ENCODE results near the gene PLXNA2. TPM values are rescaled to one million over a fixed set of nuclear protein-coding genes. Genes with fewer than 3 reads are reported as not detected.

Gene PLXNA2
- total RNA-seq, 1 donor from 2014 or later, result 14.4 TPM

DNA sequence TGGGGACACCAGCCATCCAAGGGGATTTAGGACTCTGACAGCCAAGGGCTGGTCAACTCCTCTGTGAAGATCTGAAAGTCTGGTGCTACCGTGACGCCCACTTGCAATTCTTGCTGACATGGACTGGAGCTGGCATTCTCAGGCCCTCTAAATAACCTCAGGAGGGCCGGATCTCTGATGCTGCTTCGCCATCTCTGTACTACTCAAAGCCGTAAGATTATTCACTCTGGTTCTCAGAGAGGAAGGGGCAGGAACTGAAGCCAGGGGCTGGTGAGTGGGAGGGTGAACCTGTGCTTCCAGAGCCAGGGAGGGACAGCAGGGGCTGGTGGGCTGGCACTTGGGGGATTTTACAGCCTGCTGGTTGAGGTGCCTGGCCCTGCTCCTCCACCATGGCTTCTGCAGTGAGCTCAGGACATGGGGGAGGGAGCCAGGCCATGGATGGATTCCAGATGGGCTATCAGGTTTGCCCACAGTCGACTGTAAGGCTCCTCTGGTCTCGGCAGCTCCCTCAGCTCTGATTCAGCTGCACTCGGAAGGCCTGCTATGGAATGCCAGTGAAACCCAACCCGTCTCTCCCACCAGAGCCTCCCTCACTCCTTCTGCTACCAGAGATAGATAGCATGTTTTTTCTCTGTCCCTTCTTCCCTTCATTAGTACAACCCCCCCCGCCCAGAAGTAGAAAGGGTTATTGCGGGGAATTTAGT is 84.5 kb downstream of the PLXNA2 start:
- no peak for DNase-seq
- ATAC-seq (ENCODE audit: poor library complexity), result peak; percentile 24
- intact Hi-C loops (cut with DNase I), result no loop called here

GRCh38 chr1:208158640-208159554 is 85.3 kb downstream of the PLXNA2 start:
- ATAC-seq (ENCODE audit: poor library complexity), result no peak
- intact Hi-C loops (cut with DNase I), result no loop called here
- DNase-seq, result no peak

DNA sequence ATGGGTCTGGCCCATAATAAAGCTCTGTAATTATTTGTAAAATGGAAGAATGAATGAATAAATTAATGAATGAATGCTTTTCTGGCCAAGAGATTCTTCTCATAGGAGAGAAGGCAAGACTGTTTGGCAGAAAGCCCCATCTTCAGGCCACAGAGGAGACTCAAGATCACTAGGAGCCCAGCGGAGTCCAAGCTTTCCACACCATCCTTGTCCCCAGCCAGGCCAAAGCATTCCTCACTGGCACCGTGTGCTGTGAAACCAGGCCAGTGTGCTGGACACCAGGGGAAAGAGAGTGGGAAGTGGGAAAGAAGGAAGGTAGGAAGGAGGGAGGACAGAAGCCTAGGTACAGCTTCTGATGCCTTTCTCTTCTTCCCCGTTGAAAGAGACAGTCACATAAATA is 86.4 kb downstream of the PLXNA2 start:
- intact Hi-C loops (cut with DNase I), result no loop called here
- DNase-seq (no peak), ATAC-seq (ENCODE audit: poor library complexity) (no peak)

DNA sequence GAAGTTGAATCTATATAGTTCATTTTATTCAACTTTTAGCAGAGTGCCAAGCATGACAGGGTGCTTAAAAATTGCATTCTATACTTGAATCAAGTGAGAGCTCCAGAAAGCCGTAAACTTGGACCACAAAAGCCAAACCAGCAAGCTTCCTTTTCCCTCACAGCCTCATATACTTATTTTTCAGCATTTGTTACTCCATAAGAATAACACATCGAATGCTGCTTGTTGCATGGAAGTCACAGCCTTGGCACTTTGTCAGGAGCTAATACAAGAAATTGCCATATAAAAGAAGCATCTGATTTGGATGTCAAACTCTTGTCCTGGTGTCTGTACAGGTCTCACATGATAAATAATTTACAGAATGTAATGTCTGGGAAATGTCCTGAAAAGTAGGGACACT is 87.4 kb downstream of the PLXNA2 start:
- intact Hi-C loops (cut with DNase I), result no loop called here
- ATAC-seq (ENCODE audit: poor library complexity), result no peak
- DNase-seq, result no peak

- DNase-seq (no peak), ATAC-seq (ENCODE audit: poor library complexity) (no peak)
- intact Hi-C loops (cut with DNase I), result no loop called here
Measured at GRCh38 chr1:208156310-208156709, 87.9 kb downstream of the PLXNA2 start.

- intact Hi-C loops (cut with DNase I), result no loop called here
- no peak for ATAC-seq (ENCODE audit: poor library complexity)
- DNase-seq, result peak; percentile 54
Measured at GRCh38 chr1:208154679-208155642, 89.2 kb downstream of the PLXNA2 start.

GRCh38 chr1:208154040-208154439 is 90.1 kb downstream of the PLXNA2 start:
- DNase-seq (no peak), ATAC-seq (ENCODE audit: poor library complexity) (no peak)
- intact Hi-C loops (cut with DNase I), result no loop called here

DNA sequence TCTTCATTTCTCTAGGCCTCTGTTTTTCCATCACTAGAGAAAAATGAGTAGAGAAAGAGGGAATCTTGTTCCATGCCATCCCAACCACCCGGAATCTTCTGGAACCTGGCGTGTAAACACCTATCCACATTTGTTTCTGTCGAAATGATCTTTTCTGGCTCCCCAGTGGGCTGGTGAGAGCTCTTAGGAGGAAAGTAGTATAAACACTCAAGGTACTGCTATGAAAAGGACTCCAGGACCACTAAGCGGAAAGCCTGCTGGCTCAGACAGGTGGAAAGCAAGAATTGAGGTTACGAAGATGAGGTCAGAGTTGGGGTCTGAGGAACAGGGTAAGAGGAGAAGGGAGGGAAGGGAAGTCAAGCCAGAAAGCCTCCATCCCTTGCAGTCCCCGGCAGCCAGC is 90.8 kb downstream of the PLXNA2 start:
- ATAC-seq (ENCODE audit: poor library complexity), result no peak
- intact Hi-C loops (cut with DNase I), result no loop called here
- DNase-seq, result no peak

DNA sequence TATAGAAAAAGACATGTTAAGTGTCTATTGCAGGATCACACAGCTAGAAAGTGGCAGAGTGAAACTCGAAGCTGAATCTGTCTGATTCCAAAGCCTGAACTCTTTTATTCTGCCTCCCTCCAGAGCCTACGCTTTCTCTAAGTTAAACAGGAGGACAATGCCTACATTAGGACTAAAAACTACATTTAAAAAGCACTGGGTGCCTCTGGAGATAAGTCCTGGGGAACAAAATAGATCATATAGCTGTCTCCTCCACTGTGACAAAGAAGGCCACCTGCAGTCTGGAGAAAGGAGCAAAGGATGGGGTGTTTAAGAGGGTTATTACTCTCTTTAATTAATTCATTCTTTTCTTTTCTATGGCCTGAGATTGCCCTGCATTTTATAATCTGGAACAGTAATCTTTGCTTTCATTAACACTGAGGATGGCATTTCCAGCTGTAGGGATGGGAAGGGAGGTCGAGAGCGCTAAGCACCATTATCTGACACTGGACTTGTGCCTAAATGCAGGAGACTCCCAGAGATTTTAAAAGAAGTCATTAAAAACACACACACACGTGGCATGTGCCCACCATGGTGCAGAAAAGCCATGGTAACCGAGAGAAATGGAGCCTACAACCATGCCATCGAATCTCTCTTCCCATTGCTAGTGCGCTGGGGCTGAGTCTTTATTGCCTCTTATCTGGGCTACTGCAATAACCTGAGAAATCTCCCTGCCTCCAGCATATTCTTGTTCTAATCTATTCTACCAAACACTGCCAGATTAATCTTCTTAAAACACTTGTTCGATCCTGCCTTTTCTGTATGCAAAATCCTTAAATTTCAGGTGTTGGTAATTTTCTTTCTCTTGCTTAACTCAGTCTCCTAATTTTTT is 92.2 kb downstream of the PLXNA2 start:
- intact Hi-C loops (cut with DNase I), result no loop called here
- DNase-seq, result no peak
- no peak for ATAC-seq (ENCODE audit: poor library complexity)

DNA sequence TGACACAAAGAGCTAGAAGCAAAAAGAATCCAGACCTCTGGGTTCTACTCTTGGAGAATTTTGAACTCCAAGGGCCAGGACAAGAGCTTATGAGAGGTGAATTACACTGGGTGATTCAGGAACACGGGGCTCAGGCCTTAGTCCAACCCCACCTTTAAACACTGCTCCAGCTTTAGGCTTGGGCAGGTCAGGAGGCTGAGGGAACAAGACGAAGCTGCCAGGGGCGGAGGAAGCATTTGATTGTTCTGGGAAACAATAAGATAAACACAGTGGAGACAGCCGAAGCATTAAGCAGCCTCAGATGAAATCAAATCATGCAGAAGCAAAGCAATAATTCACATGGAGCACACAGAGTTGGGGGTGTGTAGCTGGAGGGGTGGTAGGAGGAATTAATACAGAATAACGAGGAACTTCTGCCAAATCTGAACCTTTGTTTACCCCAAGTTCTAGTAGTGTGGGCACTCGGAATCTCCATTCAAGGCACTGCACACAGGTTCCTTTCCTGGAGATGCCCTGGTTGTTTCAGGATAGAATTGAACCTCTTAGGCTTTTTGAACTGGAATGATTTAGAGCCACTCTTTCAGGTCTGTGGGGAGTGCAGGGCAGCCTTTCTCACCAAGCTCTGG is 93.2 kb downstream of the PLXNA2 start:
- ATAC-seq (ENCODE audit: poor library complexity) (no peak), DNase-seq (no peak)
- intact Hi-C loops (cut with DNase I), result no loop called here

- ATAC-seq (ENCODE audit: poor library complexity) (peak; percentile 68), DNase-seq (peak; percentile 70)
- intact Hi-C loops (cut with DNase I), result no loop called here
Measured at GRCh38 chr1:208149776-208150514, 94.2 kb downstream of the PLXNA2 start.

GRCh38 chr1:208149213-208149612 is 95.0 kb downstream of the PLXNA2 start:
- DNase-seq (no peak), ATAC-seq (ENCODE audit: poor library complexity) (no peak)
- intact Hi-C loops (cut with DNase I), result no loop called here

DNA sequence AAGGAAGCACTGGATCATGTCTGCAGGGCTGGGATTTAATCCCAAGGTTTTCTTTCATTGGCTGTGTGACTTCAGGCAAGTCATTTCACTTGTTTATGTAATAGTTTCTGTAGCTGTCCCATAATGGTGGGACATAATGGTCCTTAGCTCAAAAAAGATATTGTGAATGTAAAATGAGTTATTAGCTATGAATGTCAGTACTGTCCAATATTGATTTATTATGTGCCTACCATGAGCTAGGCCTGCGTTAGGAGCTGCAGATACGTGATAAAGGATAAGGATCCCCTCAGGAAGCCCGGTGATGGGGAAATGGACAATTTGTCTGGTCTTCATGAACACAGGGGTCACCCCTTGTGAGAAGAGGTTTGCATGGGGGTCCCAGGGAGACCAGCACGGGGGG is 95.8 kb downstream of the PLXNA2 start:
- intact Hi-C loops (cut with DNase I), result no loop called here
- ATAC-seq (ENCODE audit: poor library complexity) (no peak), DNase-seq (no peak)

DNA sequence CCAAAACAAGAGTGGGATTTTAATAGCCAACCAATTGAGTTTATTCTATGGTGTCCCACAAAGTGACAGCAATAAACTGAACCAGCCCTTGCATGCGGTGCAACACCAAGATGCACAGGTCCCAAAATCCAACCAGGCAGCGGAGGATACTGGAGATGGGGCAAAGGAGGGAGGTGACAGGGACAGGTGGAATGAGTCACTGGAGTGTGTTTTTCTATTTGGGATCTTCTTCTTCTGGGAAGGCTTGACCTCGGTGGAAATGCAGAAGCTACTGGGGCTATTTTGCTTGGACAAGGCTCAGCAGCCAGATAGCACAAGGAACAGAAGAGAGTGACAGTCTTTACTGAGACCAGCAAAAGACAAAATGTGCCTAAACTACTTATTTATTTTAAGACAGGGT is 97.5 kb downstream of the PLXNA2 start:
- DNase-seq (no peak), ATAC-seq (ENCODE audit: poor library complexity) (no peak)
- intact Hi-C loops (cut with DNase I), result no loop called here

DNA sequence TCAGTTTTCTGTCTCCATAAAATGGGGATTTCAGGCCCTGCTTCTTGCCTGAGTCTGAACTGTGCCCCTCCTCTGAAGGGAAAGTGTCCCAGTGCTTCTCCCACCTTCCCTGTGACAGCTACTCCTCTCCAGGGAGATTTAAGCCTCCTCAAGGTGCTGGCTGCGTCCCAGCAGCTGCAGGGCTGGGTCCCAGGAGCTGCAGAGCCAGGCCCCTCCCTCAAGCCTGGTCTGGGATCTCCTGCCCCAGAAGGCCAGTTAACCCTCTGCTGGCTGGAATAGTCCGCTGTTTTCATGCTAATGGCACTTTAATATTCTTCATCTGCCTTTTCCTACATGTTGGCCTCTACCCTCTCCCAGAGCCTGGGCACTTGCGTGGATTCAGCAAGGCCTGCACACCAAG is 99.0 kb downstream of the PLXNA2 start:
- ATAC-seq (ENCODE audit: poor library complexity) (no peak), DNase-seq (no peak)
- intact Hi-C loops (cut with DNase I), result no loop called here

GRCh38 chr1:208142590-208143382 is 101.4 kb downstream of the PLXNA2 start:
- no peak for ATAC-seq (ENCODE audit: poor library complexity)
- no peak for DNase-seq
- intact Hi-C loops (cut with DNase I), result no loop called here

Data from Right ventricle myocardium superior (tissue), 1 donor.